ENCODE results near the gene KIAA0319L. TPM values are rescaled to one million over a fixed set of nuclear protein-coding genes. Genes with fewer than 3 reads are reported as not detected.

The KIAA0319L gene
- total RNA-seq, result 10 to 100 TPM; 26.3 to 44.8 (median 38.9) TPM

DNA sequence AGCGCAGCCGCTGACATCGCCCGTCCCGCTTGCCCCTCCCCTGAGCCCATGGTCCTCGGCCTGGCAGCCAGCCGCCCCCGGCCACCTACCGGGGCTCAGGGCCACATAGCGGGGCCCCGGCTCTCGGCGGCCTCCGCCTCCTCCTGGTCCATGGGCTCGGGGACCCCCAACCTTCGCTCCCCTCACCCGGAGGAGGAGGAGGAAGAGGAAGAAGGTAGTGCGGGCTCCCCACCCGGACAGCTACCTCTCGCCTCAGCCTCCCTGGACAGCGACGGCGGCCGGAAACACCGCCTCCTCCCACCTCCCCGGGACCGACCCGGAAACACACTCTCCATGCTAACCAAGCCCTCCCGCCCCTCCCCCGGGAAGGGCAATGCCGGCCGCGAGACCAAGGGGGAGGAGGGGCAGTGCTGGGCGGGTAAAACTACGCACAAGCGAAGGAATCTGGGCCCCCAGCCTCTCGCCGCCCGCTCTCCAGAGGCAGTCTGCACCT lies at the start of gene KIAA0319L:
Gene KIAA0319L (minus strand): TSS at position 286 of the 493 bp plus-strand sequence. CDS start 2,912 bp downstream, outside the sequence.
- ATAC-seq, result peak; percentile 92
- no peaks in the 10 kb centered on the region for H3K9me3 ChIP-seq
- no peaks in the 10 kb centered on the region for H3K27me3 ChIP-seq
- no CpG with 5 or more reads among the region's 39 CpGs for WGBS, 2 donors (ENCODE audit: low coverage in 1 of 2)
- peaks cover 0 to 27% of the 10 kb centered on the region in 2 donors for H3K36me3 ChIP-seq
- H3K4me1 ChIP-seq, result peaks cover 0 to 86% (median 36%) of the 10 kb centered on the region in 3 donors
- peak within 1 kb of the TSS; percentile 74 to 95 for H3K4me3 ChIP-seq
- H3K27ac ChIP-seq, result peak within 1 kb of the TSS; percentile 91 to 98 (median 96)
- TF ChIP-seq POLR2AphosphoS5 (IDR thresholded peaks at IDR 0.05), result peak; percentile 52
- no peak for TF ChIP-seq EP300 (IDR thresholded peaks at IDR 0.05)
- TF ChIP-seq, protein P1, sequence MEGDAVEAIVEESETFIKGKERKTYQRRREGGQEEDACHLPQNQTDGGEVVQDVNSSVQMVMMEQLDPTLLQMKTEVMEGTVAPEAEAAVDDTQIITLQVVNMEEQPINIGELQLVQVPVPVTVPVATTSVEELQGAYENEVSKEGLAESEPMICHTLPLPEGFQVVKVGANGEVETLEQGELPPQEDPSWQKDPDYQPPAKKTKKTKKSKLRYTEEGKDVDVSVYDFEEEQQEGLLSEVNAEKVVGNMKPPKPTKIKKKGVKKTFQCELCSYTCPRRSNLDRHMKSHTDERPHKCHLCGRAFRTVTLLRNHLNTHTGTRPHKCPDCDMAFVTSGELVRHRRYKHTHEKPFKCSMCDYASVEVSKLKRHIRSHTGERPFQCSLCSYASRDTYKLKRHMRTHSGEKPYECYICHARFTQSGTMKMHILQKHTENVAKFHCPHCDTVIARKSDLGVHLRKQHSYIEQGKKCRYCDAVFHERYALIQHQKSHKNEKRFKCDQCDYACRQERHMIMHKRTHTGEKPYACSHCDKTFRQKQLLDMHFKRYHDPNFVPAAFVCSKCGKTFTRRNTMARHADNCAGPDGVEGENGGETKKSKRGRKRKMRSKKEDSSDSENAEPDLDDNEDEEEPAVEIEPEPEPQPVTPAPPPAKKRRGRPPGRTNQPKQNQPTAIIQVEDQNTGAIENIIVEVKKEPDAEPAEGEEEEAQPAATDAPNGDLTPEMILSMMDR (IDR thresholded peaks at IDR 0.05), result peak in 2 of 4 experiments; percentile 10 to 26
- TF ChIP-seq POLR2A (IDR thresholded peaks at IDR 0.05), result peak; percentile 37 to 53

DNA sequence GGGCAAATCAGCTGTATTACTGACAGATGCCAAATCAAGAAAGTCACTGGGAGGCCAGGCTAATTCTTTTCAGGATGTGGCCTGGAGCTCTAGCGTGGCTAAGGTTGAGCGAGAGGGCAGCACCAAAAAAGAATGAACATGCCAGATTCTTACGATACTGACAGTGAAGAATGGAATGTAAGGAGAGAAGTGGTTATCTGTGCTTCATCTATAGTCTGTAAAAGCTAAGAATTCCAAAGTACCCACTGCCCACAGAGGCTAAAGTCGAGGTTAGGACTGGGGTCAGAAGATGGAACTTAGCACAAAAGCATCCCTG lies 48.6 kb upstream of the KIAA0319L start:
- H3K27ac ChIP-seq, result no peak overlapping the region
- no peaks in the 10 kb centered on the region for H3K4me1 ChIP-seq
- peaks cover 0 to 96% of the 10 kb centered on the region in 2 donors for H3K36me3 ChIP-seq
- no peaks in the 10 kb centered on the region for H3K27me3 ChIP-seq
- no peaks in the 10 kb centered on the region for H3K9me3 ChIP-seq
- WGBS, 2 donors (ENCODE audit: low coverage in 1 of 2), result 62 to 84% methylated on average over 3 to 4 of the region's 4 CpGs
- TF ChIP-seq EP300 (IDR thresholded peaks at IDR 0.05) (no peak), POLR2AphosphoS5 (IDR thresholded peaks at IDR 0.05) (no peak), POLR2A (IDR thresholded peaks at IDR 0.05) (no peak)
- TF ChIP-seq, protein P1 (IDR thresholded peaks at IDR 0.05), result no peak
- no peak for ATAC-seq
- H3K4me3 ChIP-seq, result no peak overlapping the region

DNA sequence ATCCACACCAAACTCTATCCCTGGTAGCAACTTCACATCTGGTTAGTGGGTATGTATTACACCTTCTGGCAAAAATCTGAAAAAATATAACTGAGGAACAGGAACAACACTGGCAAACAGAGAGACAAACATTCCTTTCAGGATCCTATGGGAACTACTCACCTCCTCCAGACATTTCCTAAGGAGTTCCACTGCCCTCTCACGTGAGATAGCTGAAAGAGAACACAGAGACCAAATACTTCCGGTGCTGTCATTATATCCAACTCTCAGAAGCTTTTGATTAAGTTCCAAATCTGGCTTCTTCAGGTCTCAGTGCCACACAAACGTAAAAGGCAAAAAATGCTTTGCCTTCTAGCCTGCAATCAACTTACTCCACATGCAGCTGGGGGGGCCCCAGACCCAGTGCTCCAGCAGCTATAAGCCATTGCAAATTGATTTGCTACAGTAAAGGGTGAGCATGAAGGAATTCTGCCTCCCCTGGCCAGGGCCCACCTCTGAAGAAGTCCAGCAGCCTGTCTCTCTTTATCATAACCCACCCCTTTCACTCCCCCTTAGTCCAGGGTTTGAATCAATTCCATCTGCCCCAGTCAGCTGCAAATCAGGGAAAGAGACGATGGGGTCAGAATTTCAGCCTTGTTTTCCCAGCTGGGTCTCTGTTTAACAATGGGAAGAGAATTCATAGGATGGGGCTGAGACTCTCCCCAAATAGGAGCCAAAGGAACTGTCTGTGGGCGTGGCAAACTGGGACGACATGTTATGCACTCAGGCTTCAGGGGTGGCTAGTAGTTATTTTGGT lies 48.1 kb upstream of the KIAA0319L start:
- TF ChIP-seq, protein P1 (IDR thresholded peaks at IDR 0.05), result no peak
- no peak for TF ChIP-seq EP300 (IDR thresholded peaks at IDR 0.05)
- no peak for TF ChIP-seq POLR2A (IDR thresholded peaks at IDR 0.05)
- no peak for TF ChIP-seq POLR2AphosphoS5 (IDR thresholded peaks at IDR 0.05)
- no peaks in the 10 kb centered on the region for H3K4me1 ChIP-seq
- H3K4me3 ChIP-seq, result no peak overlapping the region
- WGBS, 2 donors (ENCODE audit: low coverage in 1 of 2), result 75 to 78% methylated on average over 4 to 6 of the region's 6 CpGs
- no peak overlapping the region for H3K27ac ChIP-seq
- ATAC-seq, result no peak
- peaks cover 0 to 98% of the 10 kb centered on the region in 2 donors for H3K36me3 ChIP-seq
- no peaks in the 10 kb centered on the region for H3K9me3 ChIP-seq
- no peaks in the 10 kb centered on the region for H3K27me3 ChIP-seq

DNA sequence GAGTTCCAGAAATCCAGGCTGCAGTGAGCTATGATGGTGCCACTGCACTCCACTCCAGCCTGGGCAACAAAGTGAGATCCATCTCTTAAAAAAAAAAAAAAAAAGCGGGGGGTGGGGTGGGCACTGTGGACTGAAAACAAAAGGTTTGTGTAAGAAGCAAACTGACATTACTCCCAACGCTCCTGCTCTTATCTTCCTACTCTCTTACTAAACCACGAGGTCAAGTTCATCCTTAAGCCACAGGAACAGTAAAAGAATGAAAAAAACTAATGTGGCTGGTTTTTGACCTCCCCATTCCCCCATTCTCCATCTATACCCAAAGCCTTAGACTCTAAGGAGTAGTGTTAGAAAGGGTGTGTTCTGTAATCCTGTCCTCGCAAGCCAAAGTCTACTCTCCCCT lies 46.7 kb upstream of the KIAA0319L start:
- 82 to 83% methylated on average over 4 of the region's 4 CpGs for WGBS, 2 donors (ENCODE audit: low coverage in 1 of 2)
- Histone ChIP-seq H3K9me3 (no peaks in the 10 kb centered on the region), H3K27ac (no peak overlapping the region), H3K36me3 (peaks cover 0 to 98% of the 10 kb centered on the region in 2 donors), H3K4me3 (no peak overlapping the region), H3K27me3 (no peaks in the 10 kb centered on the region), H3K4me1 (no peaks in the 10 kb centered on the region)
- TF ChIP-seq, protein P1 (IDR thresholded peaks at IDR 0.05), result no peak
- TF ChIP-seq EP300 (IDR thresholded peaks at IDR 0.05) (no peak), POLR2A (IDR thresholded peaks at IDR 0.05) (no peak), POLR2AphosphoS5 (IDR thresholded peaks at IDR 0.05) (no peak)
- no peak for ATAC-seq

GRCh38 chr1:35603468-35603867 lies 46.3 kb upstream of the KIAA0319L start:
- Histone ChIP-seq H3K4me3 (no peak overlapping the region), H3K9me3 (no peaks in the 10 kb centered on the region), H3K36me3 (peaks cover 0 to 98% of the 10 kb centered on the region in 2 donors), H3K27me3 (no peaks in the 10 kb centered on the region), H3K27ac (no peak overlapping the region), H3K4me1 (no peaks in the 10 kb centered on the region)
- TF ChIP-seq EP300 (IDR thresholded peaks at IDR 0.05) (no peak), POLR2AphosphoS5 (IDR thresholded peaks at IDR 0.05) (no peak), POLR2A (IDR thresholded peaks at IDR 0.05) (no peak)
- TF ChIP-seq, protein P1 (IDR thresholded peaks at IDR 0.05), result no peak
- 44 to 64% methylated on average over 2 to 3 of the region's 3 CpGs for WGBS, 2 donors (ENCODE audit: low coverage in 1 of 2)
- no peak for ATAC-seq
